Lower lobe of right lung (tissue), 2 donors: ENCODE measurements around the gene FGD2. TPM values are rescaled to one million over a fixed set of nuclear protein-coding genes. Genes with fewer than 3 reads are reported as not detected.
A peak's percentile ranks its signal among the peaks of the same experiment; 100 is the strongest.

Experiments
- ATAC-seq, 2 donors: fragments of 200-7000 bp; cut with Tn5 transposase; one replicate each; pipeline ENCODE4 v1.9.1; 2020 to 2022; ENCODE audit warnings: mild to moderate bottlenecking in 2 of 2, moderate library complexity in 2 of 2
- DNase-seq: peaks from one replicate; pipeline ENCODE4 v3.0.0-alpha.2; 2020
- H3K27ac ChIP-seq: fragments of 200-600 bp; one replicate; pipeline ENCODE4 v1.8.0; 2022
- H3K27me3 ChIP-seq: fragments of 200-600 bp; one replicate; pipeline ENCODE4 v1.8.0; 2022; ENCODE audit warnings: low read depth
- H3K36me3 ChIP-seq: fragments of 200-600 bp; one replicate; pipeline ENCODE4 v1.8.0; 2022; ENCODE audit warnings: mild to moderate bottlenecking
- H3K4me1 ChIP-seq: fragments of 200-600 bp; one replicate; pipeline ENCODE4 v1.8.0; 2022
- H3K4me3 ChIP-seq: fragments of 200-600 bp; one replicate; pipeline ENCODE4 v1.8.0; 2022; ENCODE audit warnings: mild to moderate bottlenecking
- H3K9me3 ChIP-seq: fragments of 200-600 bp; one replicate; pipeline ENCODE4 v1.8.0; 2022
- intact Hi-C: fragments of 100-400 bp; cut with DNase I; formaldehyde crosslinking; loops from one replicate; pipeline ENCODE4 v1.11.0; 2022
- total RNA-seq: library from RNA; stranded (reverse); fragmentation: NEBNext Ultra II Directional; extraction: Animal tissue kit (Norgen Biotek cat#: 25700); gene quantifications from one replicate; pipeline ENCODE4 v1.2.1, GENCODE V29; 2021
- TF ChIP-seq, protein P1 (sequence below): fragments of 200-600 bp; IDR thresholded peaks from one replicate; pipeline ENCODE4 v1.8.0; 2022; ENCODE audit warnings: antibody characterized with exemption, mild to moderate bottlenecking
- donor health status: DM: no; HTN: yes; CAD: no; lungs with severe emphysema.

The FGD2 gene
- total RNA-seq, 1 donor from 2014 or later, result 103 TPM

- H3K4me1 ChIP-seq, result peaks cover 17% of the 10 kb centered on the region
- ATAC-seq (peak; percentile 32 to 62), DNase-seq (peak; percentile 69)
- intact Hi-C loops, result no loop called here
- H3K4me3 ChIP-seq, result no peak overlapping the region
- no peaks in the 10 kb centered on the region for H3K27me3 ChIP-seq
- TF ChIP-seq, protein P1, sequence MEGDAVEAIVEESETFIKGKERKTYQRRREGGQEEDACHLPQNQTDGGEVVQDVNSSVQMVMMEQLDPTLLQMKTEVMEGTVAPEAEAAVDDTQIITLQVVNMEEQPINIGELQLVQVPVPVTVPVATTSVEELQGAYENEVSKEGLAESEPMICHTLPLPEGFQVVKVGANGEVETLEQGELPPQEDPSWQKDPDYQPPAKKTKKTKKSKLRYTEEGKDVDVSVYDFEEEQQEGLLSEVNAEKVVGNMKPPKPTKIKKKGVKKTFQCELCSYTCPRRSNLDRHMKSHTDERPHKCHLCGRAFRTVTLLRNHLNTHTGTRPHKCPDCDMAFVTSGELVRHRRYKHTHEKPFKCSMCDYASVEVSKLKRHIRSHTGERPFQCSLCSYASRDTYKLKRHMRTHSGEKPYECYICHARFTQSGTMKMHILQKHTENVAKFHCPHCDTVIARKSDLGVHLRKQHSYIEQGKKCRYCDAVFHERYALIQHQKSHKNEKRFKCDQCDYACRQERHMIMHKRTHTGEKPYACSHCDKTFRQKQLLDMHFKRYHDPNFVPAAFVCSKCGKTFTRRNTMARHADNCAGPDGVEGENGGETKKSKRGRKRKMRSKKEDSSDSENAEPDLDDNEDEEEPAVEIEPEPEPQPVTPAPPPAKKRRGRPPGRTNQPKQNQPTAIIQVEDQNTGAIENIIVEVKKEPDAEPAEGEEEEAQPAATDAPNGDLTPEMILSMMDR, result no peak
- H3K9me3 ChIP-seq, result no peaks in the 10 kb centered on the region
- H3K27ac ChIP-seq, result no peak overlapping the region
- H3K36me3 ChIP-seq, result peaks cover 21% of the 10 kb centered on the region
Measured at GRCh38 chr6:36963451-36964290, 41.8 kb upstream of the FGD2 start.

DNA sequence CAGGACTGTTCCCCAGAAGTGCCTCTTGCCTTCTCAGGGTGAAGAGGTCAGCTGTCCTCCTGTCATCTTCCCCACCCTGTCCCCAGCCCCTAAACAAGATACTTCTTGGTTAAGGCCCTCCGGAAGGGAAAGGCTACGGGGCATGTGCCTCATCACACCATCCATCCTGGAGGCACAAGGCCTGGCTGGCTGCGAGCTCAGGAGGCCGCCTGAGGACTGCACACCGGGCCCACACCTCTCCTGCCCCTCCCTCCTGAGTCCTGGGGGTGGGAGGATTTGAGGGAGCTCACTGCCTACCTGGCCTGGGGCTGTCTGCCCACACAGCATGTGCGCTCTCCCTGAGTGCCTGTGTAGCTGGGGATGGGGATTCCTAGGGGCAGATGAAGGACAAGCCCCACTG lies 41.1 kb upstream of the FGD2 start:
- peaks cover 17% of the 10 kb centered on the region for H3K4me1 ChIP-seq
- TF ChIP-seq, protein P1, result no peak
- no peaks in the 10 kb centered on the region for H3K27me3 ChIP-seq
- H3K36me3 ChIP-seq, result peaks cover 28% of the 10 kb centered on the region
- ATAC-seq (peak in 1 of 2 donors; percentile 2), DNase-seq (no peak)
- H3K9me3 ChIP-seq, result no peaks in the 10 kb centered on the region
- H3K27ac ChIP-seq, result no peak overlapping the region
- intact Hi-C loops, result no loop called here
- H3K4me3 ChIP-seq, result no peak overlapping the region

- Histone ChIP-seq H3K27me3 (no peaks in the 10 kb centered on the region), H3K4me3 (no peak overlapping the region), H3K27ac (no peak overlapping the region), H3K4me1 (peaks cover 17% of the 10 kb centered on the region), H3K9me3 (no peaks in the 10 kb centered on the region), H3K36me3 (peaks cover 33% of the 10 kb centered on the region)
- ATAC-seq, result no peak
- no peak for DNase-seq
- TF ChIP-seq, protein P1, result no peak
- intact Hi-C loops, result no loop called here
Measured at GRCh38 chr6:36964908-36965307, 40.5 kb upstream of the FGD2 start.

DNA sequence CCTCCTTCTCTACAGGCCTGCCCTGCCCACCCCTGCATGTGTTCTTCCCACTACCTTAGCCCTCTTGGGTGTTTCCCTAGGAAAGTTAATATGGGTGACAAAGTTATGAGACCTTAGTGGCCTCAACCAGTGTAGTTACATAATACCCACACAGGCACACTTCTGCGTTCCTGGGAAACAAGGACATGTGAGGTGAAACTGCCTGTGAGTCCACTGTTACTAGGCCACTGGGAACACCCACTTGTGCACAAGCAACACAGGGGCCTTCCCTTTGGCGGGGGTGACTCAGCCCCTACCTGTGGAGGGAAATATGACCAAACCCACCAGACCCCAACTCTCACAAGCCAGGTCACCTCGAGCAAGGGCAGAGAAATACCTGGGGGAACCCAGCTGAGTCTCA lies 38.2 kb upstream of the FGD2 start:
- intact Hi-C loops, result no loop called here
- Histone ChIP-seq H3K4me3 (no peak overlapping the region), H3K4me1 (peaks cover 17% of the 10 kb centered on the region), H3K9me3 (no peaks in the 10 kb centered on the region), H3K27me3 (no peaks in the 10 kb centered on the region), H3K36me3 (peaks cover 57% of the 10 kb centered on the region), H3K27ac (peak overlapping the region; percentile 13)
- DNase-seq (no peak), ATAC-seq (peak in 1 of 2 donors; percentile 61)
- TF ChIP-seq, protein P1, result no peak

DNA sequence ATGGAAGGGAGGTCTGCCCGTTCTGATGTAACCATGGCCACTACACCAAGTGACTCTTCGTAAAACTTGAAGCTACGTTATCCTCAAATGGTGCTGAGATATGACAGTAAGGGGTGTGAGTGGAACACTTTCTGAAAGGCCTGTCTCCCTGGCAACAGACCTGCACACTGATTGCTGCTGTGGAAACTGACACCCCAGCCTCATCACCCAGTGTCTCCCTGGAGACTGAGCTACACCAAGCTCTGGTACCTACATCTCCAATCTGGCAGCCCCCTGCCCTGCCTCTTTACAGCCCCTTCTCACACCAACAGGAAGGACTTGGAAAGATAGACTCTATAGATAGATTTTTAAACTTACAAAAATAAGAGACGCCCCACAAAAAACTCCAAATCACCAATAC lies 37.7 kb upstream of the FGD2 start:
- no peak for ATAC-seq
- Histone ChIP-seq H3K9me3 (no peaks in the 10 kb centered on the region), H3K27ac (peak overlapping the region; percentile 13), H3K36me3 (peaks cover 62% of the 10 kb centered on the region), H3K4me3 (no peak overlapping the region), H3K4me1 (peaks cover 17% of the 10 kb centered on the region), H3K27me3 (no peaks in the 10 kb centered on the region)
- no peak for DNase-seq
- TF ChIP-seq, protein P1, result no peak
- intact Hi-C loops, result no loop called here
